ENCODE data around the gene HUWE1. TPM values are rescaled to one million over a fixed set of nuclear protein-coding genes. Genes with fewer than 3 reads are reported as not detected.

HUWE1 gene
- total RNA-seq, 2 donors from 2014 or later, result 107 to 206 TPM

GRCh38 chrX:53587795-53588420, 98.6 kb downstream of the HUWE1 start:
- WGBS, result 90% methylated on average over 5 of the region's 5 CpGs
- Histone ChIP-seq H3K27ac (no peak overlapping the region), H3K9me3 (no peaks in the 10 kb centered on the region), H3K4me1 (replicated peaks) (no peaks in the 10 kb centered on the region), H3K27me3 (replicated peaks; ENCODE audit: insufficient read depth) (no peaks in the 10 kb centered on the region), H3K36me3 (no peaks in the 10 kb centered on the region), H3K4me3 (no peak overlapping the region)
- intact Hi-C loops (cut with DNase I), result no loop called here
- no peak for DNase-seq (ENCODE audit: low spot score)
- TF ChIP-seq POLR2A (IDR thresholded peaks at IDR 0.05) (no peak), POLR2AphosphoS5 (IDR thresholded peaks at IDR 0.05) (no peak), CTCF (IDR thresholded peaks at IDR 0.05) (no peak)

DNA sequence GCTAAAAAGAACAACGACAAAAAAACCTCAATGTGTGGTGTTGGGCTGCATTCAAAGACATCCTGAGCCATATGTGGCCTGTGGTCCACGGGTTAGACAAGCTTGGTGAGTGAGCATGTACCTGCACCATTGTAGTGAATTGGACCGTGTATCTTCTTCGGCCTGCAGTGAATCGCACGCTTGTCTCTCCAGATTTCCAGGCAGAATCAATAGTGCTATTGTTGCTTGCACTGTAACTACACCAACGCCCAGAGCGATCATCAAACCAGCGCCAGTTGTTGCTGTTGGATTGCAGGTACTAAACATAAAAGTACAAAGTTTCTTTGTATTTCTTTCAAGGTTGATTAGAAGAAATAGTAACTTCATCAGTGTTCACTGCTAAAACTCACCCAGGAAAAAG, 101.6 kb downstream of the HUWE1 start:
- TF ChIP-seq CTCF (IDR thresholded peaks at IDR 0.05) (no peak), POLR2AphosphoS5 (IDR thresholded peaks at IDR 0.05) (no peak), POLR2A (IDR thresholded peaks at IDR 0.05) (no peak)
- no peaks in the 10 kb centered on the region for H3K9me3 ChIP-seq
- DNase-seq (ENCODE audit: low spot score), result no peak
- no peaks in the 10 kb centered on the region for H3K4me1 ChIP-seq (replicated peaks)
- H3K4me3 ChIP-seq, result no peak overlapping the region
- H3K27me3 ChIP-seq (replicated peaks; ENCODE audit: insufficient read depth), result no peaks in the 10 kb centered on the region
- intact Hi-C loops (cut with DNase I), result no loop called here
- H3K36me3 ChIP-seq, result no peaks in the 10 kb centered on the region
- no peak overlapping the region for H3K27ac ChIP-seq
- 87% methylated on average over 9 of the region's 9 CpGs for WGBS

DNA sequence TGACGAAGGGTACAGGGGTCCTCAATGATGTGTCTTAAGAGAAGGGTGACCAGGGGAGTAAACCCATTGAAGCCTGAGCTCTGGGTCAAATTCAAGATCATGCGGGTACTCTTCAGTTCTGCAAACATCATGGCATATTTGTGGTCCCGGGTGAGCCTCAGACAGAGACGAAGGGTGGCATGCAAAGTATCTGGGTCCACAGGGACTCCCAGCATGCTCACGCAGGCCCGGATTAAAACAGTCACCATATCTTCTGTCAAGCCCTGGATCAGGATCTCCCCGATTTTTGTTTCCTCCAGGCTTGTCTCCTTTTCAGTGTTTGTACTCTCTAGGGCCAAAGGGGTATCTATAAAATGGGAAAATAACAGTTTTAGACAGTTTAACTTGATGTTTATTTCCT, 102.9 kb downstream of the HUWE1 start:
- TF ChIP-seq CTCF (IDR thresholded peaks at IDR 0.05) (no peak), POLR2A (IDR thresholded peaks at IDR 0.05) (no peak), POLR2AphosphoS5 (IDR thresholded peaks at IDR 0.05) (no peak)
- intact Hi-C loops (cut with DNase I), result no loop called here
- Histone ChIP-seq H3K27ac (no peak overlapping the region), H3K27me3 (replicated peaks; ENCODE audit: insufficient read depth) (no peaks in the 10 kb centered on the region), H3K4me3 (no peak overlapping the region), H3K36me3 (no peaks in the 10 kb centered on the region), H3K9me3 (no peaks in the 10 kb centered on the region), H3K4me1 (replicated peaks) (no peaks in the 10 kb centered on the region)
- no peak for DNase-seq (ENCODE audit: low spot score)
- WGBS, result 82% methylated on average over 7 of the region's 7 CpGs

DNA sequence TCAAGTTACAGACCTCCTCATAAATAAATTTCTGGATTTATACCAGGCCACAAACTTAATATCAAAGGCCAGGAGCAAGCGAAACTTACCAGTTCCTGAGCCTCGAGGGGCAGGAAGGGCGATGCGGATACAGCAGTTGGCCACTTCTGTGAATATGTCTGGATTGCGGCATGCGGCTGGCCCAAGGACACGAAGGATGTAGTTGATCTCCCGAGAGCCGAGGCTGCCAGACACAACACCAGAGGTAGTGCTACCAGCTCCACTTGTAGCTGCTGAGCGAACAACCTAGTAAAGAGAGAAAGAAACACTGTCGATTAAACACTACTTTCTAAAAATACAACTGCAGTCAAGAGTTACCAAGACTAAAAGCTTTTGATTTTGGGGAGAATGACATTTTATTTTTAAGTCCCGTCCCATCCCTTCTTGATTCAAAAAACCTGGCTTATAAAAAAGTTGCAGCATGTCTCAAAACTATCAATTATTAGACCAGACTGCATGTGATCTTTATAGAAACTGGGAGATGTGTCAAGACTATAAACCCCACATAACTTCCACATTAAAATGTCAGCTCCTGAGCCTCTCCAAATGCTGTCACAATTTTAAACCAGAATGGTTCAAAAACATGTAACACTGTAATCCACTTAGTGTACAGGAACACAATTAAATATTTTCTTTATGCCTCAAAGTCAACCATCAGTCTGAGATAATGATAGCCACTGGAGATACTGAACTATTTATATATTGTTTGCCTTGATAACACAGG, 105.6 kb downstream of the HUWE1 start:
- TF ChIP-seq POLR2AphosphoS5 (IDR thresholded peaks at IDR 0.05), result no peak
- TF ChIP-seq POLR2A (IDR thresholded peaks at IDR 0.05), result no peak
- TF ChIP-seq CTCF (IDR thresholded peaks at IDR 0.05), result no peak
- Histone ChIP-seq H3K4me1 (replicated peaks) (no peaks in the 10 kb centered on the region), H3K36me3 (no peaks in the 10 kb centered on the region), H3K27me3 (replicated peaks; ENCODE audit: insufficient read depth) (no peaks in the 10 kb centered on the region), H3K4me3 (no peak overlapping the region), H3K9me3 (no peaks in the 10 kb centered on the region), H3K27ac (no peak overlapping the region)
- DNase-seq (ENCODE audit: low spot score), result no peak
- intact Hi-C loops (cut with DNase I), result no loop called here
- 64% methylated on average over 12 of the region's 12 CpGs for WGBS

DNA sequence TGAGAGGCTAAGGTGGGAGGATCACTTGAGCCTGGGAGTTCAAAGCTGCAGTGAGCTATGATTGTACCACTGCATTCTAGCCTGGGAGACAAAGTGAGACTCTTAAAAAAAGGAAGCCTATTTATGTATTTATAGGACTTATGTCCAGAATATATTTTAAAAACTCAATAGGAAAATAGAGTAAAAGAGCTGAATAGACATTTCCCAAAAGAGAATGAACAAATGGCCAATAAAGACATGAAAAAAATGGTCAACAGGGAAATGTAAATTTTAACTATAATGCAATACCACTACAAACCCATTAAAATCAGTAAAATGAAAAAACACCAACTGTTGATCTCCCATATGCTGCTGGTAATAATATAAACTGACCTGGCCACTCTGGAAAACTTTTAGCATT, 115.0 kb downstream of the HUWE1 start:
- Histone ChIP-seq H3K4me1 (replicated peaks) (no peaks in the 10 kb centered on the region), H3K9me3 (no peaks in the 10 kb centered on the region), H3K27ac (no peak overlapping the region), H3K36me3 (no peaks in the 10 kb centered on the region), H3K4me3 (no peak overlapping the region), H3K27me3 (replicated peaks; ENCODE audit: insufficient read depth) (no peaks in the 10 kb centered on the region)
- TF ChIP-seq POLR2AphosphoS5 (IDR thresholded peaks at IDR 0.05), result no peak
- TF ChIP-seq CTCF (IDR thresholded peaks at IDR 0.05), result no peak
- intact Hi-C loops (cut with DNase I), result no loop called here
- DNase-seq (ENCODE audit: low spot score), result no peak
